ENCODE measurements around the gene ZNF679.
"Not testable (repeated sequence)": the region's sequence is repeated elsewhere in the genome, so short reads cannot be mapped to it uniquely, and the experiment has no call there.

The ZNF679 gene

DNA sequence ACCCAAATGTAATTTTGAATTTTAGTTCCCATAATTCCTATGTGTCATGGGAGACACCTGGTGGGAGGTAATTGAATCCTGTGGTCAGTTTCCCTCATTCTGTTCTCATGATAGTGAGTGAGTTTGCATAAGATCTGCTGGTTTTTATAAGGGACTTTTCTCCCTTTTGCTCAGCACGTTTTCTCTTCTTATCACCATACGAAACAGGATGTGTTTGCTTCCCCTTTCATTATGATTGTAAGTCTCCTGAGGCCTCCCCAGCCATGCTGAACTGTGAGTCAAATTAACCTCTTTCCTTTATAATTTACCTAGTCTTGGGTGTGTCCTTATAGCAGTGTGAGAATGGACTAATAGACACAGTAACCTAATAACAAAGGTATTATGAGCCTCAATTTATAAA is 49.4 kb downstream of the ZNF679 start:
- no peak overlapping the region for H3K4me3 ChIP-seq (ENCODE audit: low read length)
- no peak for TF ChIP-seq ZNF274 (IDR thresholded peaks at IDR 0.05; ENCODE audit: low read depth, low read length)

DNA sequence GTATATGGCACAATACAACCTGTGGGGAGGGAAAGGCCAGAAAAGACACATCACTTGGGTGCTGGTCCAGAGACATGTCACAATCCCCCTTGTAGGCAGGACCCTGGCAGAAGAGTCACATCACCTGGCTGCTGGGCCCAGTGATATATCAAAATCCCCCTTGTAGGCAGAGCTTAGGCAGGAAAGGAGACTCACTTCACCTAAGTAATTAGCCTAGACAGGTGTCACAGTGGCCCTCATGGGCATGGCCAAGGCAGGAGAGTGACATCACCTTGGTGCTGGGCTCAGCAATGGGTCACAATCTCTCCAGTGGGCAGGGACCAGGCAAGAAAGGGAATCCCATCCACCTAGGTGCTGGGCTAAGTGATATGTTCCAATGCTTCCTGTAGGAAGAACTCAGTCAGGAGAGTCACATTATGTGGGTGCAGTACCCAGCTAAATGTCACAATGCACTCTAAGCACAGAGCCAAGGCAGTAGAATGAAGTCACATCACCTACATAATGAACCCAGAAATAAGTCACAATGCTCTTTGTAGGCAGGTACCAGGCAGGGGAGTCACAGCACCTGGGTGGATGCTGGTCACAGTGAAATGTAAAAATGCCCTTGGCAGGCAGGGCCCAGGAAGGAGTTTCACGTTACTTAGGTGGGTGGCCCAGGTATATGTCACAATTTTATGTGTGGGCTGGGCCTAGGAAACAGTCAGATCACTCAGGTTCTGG is 66.6 kb downstream of the ZNF679 start:
- no peak overlapping the region for H3K4me3 ChIP-seq (ENCODE audit: low read length)
- no peak for TF ChIP-seq ZNF274 (IDR thresholded peaks at IDR 0.05; ENCODE audit: low read depth, low read length)

DNA sequence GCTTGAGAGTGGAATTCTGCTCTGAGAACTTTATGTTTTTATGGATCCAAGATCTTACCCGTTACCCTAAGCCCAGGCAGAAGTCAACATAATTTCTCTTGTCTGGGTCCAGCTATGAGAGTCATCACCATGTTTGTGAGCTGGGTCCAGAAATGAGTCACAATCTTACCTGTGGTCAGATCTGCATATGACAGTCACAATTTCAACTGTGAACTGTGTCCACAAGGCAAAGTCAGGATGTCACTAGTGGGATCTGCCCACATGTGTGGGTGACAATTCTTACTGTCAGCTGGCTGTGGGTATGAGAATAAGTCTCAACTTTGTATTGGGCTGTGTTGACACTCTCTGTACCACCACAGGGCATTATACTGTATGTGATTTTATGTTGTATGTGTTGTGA is 69.1 kb downstream of the ZNF679 start:
- H3K4me3 ChIP-seq (ENCODE audit: low read length): not testable (repeated sequence)

DNA sequence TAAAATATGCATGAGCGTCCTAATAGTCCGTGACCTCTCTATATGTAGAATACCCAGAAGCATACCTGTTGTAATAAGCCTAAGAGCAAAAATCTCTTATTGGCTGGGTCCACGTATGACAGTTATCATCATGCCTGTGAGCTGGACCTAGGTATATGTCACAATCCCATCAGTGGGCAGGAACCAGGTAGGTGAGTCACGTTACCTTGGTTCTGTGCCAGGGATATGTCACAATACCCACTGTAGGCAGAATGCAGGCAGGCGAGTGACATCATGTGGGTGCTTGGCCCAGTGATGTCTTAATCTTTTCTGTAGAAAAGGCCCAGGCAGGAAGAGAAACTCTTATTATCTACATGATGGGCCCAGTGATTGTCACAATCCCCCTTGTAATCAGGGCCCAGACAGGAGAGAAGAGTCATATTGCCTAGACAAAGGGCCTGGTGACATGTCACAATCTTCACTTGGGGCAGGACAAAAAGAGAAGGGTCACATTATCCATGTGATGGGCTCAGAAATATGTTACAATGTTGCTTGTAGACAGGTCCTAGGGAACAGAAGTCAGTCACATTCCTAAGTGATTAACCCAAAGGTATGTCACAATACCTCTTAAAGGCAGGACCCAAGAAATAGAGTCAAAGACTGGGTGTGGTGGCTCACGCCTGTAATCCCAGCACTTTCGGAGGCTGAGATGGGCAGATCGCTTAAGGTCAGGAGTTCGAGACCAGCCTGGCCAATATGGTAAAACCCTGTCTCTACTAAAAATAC is 72.5 kb downstream of the ZNF679 start:
- TF ChIP-seq ZNF274 (IDR thresholded peaks at IDR 0.05; ENCODE audit: low read depth, low read length): no peak
- no peak overlapping the region for H3K4me3 ChIP-seq (ENCODE audit: low read length)

DNA sequence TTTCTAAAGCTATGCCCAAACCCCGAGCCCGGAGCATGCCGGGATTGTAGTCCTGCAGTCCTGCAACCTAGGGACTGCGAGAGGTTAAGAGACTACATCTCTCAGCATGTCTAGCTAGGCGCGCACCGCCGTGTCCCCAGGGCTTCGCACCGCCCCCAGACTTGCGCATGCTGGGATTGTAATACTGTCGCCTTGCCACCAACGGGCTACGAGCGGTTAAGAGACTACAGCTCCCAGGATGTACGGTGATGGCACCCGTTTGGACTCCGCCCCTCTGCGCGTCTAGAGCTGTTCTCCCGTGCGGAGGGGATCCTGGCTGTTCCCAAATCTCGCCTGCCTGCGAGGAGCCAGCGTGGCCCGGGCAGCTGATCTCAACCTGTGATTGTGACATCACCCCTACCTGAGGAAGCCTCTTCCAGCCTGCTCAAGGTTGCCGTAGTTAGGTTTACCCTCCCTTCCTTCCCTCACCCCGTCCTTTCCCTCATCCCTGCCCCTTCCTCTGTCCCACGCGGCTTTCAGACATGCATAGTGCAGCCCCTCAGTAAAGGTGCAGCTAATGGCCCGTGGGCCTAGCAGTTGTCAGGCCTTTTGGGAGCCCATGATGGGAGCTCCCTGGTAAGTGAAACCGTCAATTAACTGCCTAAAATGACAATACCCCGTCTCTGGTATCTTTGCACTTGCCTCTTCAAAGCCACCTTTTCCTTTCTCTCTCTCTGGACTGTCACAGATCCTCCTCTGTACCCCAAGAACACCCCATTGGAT is 79.2 kb downstream of the ZNF679 start:
- TF ChIP-seq ZNF274 (IDR thresholded peaks at IDR 0.05; ENCODE audit: low read depth, low read length): no peak
- H3K4me3 ChIP-seq (ENCODE audit: low read length): peak overlapping the region; percentile 67; the same call in 1 of the 2 replicates

DNA sequence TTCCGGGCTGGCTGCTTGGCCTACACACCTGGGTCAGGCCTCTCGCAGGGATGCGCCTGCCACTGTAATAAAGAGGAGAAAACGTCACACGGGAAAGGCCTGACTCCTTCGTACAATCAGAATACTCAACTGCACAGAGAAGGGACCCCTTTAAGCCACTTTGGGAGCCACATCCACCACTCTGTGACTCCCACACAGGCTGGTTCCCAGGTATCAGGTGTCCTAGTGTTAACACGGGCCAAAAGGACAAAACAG is 79.7 kb downstream of the ZNF679 start:
- TF ChIP-seq ZNF274 (IDR thresholded peaks at IDR 0.05; ENCODE audit: low read depth, low read length): no peak
- peak overlapping the region; percentile 67; the same call in 1 of the 2 replicates for H3K4me3 ChIP-seq (ENCODE audit: low read length)

DNA sequence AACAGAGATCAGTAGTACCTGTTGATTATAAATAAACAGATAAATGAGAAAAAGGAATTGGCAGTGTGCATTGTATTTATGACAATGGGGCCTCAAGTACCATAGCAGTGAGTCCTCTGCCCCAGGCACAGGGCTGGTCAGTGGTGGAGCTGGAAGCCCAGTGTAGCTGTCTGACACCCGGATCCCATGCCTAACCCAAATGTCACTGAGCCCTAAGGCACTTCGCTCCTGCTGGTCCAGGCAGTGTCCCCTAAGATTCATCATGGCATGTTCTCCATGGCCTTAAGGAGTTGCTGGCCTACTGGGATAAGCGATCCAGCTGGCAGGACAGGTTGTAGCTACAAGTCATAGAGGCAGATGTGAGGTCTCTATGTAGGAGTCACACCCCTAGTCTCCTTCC is 82.2 kb downstream of the ZNF679 start:
- TF ChIP-seq ZNF274 (IDR thresholded peaks at IDR 0.05; ENCODE audit: low read depth, low read length): no peak
- H3K4me3 ChIP-seq (ENCODE audit: low read length): no peak overlapping the region

DNA sequence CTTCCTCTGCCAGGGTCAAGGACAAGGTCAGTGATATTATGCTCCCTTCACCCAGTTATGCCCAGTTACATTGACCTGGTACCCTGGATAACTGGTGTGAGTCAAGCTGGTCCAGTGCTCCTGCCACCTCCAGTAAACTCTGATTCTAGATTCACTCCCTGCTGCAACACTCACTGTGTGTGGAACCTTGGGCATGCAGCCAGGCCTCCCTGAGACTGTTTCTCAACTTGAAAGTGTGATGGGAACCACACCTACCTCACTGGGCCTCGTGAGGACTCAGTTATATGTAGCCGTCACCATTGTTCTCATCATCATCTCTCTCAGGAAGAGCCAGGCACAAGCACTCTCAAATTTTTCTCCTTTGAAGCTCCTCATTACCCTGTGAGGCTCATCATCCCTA is 84.6 kb downstream of the ZNF679 start:
- no peak for TF ChIP-seq ZNF274 (IDR thresholded peaks at IDR 0.05; ENCODE audit: low read depth, low read length)
- no peak overlapping the region for H3K4me3 ChIP-seq (ENCODE audit: low read length)

DNA sequence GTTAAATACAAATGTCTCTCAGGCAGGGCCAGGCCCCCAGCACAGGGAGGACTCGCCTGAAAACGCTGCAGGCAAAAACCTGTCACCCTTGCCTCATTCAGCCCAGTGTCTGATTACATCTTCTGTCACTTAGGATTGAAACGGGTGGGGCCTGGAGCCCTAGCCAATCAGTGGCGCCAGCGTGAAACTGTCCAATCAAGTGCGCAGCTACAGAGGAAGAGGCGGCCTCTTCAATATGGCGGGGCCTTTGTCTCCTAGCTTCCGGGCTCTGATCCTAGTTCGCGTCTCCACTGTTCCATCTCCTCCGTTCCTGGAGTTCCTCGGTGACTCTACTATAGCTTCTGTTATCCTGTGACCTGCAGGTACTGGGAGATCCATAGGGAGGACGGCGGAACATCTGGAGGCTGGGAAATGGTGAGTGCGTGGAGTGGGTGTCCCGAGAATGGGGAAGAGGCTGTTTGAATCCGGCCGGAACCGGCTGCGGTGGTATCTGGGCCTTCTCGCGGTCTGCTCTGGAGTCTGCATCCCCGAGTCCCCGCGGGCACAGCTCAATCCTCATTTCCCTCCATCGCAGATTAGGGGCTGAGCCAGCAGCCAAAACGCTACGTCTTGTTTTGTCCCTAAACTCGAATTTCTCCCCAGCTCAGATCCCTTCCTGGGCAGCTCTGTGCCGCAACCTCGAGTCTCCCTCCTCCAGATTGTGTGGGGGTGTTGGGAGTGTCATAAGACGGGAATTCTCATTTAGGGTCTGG is 85.6 kb downstream of the ZNF679 start, which contains the start of gene ZNF736:
Gene ZNF736, plus strand, starts transcription at position 222 of the 752 bp plus-strand sequence. Its CDS starts 190 bp downstream, at position 412.
- TF ChIP-seq ZNF274 (IDR thresholded peaks at IDR 0.05; ENCODE audit: low read depth, low read length): no peak
- H3K4me3 ChIP-seq (ENCODE audit: low read length): peak within 1 kb of the TSS; percentile 89

DNA sequence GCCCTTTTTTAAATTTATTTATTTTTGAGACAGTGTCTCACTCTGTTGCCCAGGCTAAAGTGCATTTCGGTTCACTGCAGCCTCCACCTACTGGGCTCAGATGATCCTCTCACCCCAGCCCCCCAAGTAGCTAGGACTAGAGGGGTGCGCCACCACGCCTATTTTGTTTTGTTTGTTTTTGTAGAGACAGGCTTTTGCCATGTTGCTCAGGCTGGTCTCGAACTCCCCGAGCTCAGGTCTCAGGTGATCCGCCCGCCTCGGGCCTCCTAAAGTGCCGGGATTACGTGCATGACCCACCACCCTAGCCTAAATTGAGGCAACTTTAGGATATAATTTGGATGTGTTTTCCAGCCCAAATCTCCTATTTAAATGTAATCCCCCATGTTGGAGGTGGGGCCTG is 86.3 kb downstream of the ZNF679 start:
- TF ChIP-seq ZNF274 (IDR thresholded peaks at IDR 0.05; ENCODE audit: low read depth, low read length): no peak
- H3K4me3 ChIP-seq (ENCODE audit: low read length): peak overlapping the region; percentile 89

DNA sequence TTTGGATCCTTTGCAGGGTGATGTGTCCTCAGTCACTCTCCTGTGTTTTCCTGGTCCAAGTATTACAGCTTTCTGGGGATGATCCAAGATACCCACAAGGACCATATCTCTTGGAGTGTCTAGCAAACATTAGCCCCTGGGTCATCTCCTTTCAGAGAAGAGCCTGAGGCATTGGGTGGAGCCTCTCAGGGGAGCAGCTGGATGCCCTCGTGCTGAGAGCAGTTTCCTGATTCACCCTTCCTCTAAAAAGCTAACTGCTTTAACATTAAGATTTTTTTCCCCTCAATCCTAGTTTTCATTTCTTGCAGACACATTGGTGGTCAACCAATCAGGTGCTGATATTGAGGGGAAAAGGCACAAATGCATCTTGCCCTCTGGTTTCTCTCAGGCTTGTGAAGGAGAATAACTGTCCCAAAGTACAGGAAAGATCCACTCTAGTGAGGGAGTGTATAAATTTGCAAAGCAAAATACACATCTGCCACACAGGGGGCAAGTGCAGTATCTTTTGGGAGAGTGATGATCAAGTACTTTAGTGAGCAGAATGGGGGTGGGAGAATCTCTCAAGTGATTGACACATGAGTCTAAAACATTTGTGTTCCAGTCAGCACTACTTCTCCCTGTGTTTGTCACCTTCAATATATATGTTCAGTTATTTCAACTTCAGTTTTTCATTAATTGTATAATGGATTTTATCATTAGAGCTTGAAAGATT is 87.9 kb downstream of the ZNF679 start:
- not testable (repeated sequence) for H3K4me3 ChIP-seq (ENCODE audit: low read length)

All from GM08714 (cell line).